Stimulated activated CD4-positive, alpha-beta T cell treated with anti-CD3 and anti-CD28 coated beads, Interleukin-4, amount 100 ng/mL, for 4 hours (primary cell): Measurements from ENCODE around the gene TNKS2.
A peak's percentile ranks its signal among the peaks of the same experiment; 100 is the strongest.
"Not testable (repeated sequence)": the region's sequence is repeated elsewhere in the genome, so short reads cannot be mapped to it uniquely, and the experiment has no call there.

Experiments used
- DNase-seq, 2 experiments: peaks; one replicate each; pipeline ENCODE4 v3.0.0-alpha.2; 2020

The TNKS2 gene

GRCh38 chr10:91879515-91880170 lies 81.4 kb downstream of the TNKS2 start:
- no peak for DNase-seq

GRCh38 chr10:91880310-91880709 lies 82.1 kb downstream of the TNKS2 start:
- no peak for DNase-seq

GRCh38 chr10:91883549-91884444 lies 85.6 kb downstream of the TNKS2 start:
- DNase-seq: no peak

- DNase-seq: no peak
Observed at GRCh38 chr10:91884536-91884935, 86.3 kb downstream of the TNKS2 start.

GRCh38 chr10:91885362-91886079 lies 87.3 kb downstream of the TNKS2 start:
- no peak for DNase-seq

- no peak for DNase-seq
Observed at GRCh38 chr10:91886954-91887271, 88.7 kb downstream of the TNKS2 start.

GRCh38 chr10:91887272-91888076 lies 89.2 kb downstream of the TNKS2 start:
- peak; percentile 7 to 15 for DNase-seq

- DNase-seq: no peak
Observed at GRCh38 chr10:91891125-91892001, 93.1 kb downstream of the TNKS2 start.

GRCh38 chr10:91893051-91893450 lies 94.8 kb downstream of the TNKS2 start:
- DNase-seq: no peak

- DNase-seq: not testable (repeated sequence)
Observed at GRCh38 chr10:91894261-91894685, 96.0 kb downstream of the TNKS2 start.

- DNase-seq: no peak
Observed at GRCh38 chr10:91896212-91896756, 98.1 kb downstream of the TNKS2 start.

- DNase-seq: no peak
Observed at GRCh38 chr10:91897421-91897820, 99.2 kb downstream of the TNKS2 start.

GRCh38 chr10:91901784-91902677 lies 103.8 kb downstream of the TNKS2 start:
- peak; percentile 37 to 74 for DNase-seq

- no peak for DNase-seq
Observed at GRCh38 chr10:91907033-91907594, 108.9 kb downstream of the TNKS2 start.

- no peak for DNase-seq
Observed at GRCh38 chr10:91907914-91908336, 109.7 kb downstream of the TNKS2 start.

GRCh38 chr10:91908337-91909116 lies 110.3 kb downstream of the TNKS2 start:
- peak; percentile 63 to 66 for DNase-seq

- peak in 1 of 2 experiments; percentile 27 for DNase-seq
Observed at GRCh38 chr10:91909117-91909677, 111.0 kb downstream of the TNKS2 start, which contains the start of gene FGFBP3. Gene FGFBP3, minus strand, starts transcription at chr10:91909486. Its CDS starts 517 bp downstream, at chr10:91908969.

- DNase-seq: no peak
Observed at GRCh38 chr10:91910467-91910866, 112.2 kb downstream of the TNKS2 start.
